ENCODE data around the gene SRSF4. TPM values are rescaled to one million over a fixed set of nuclear protein-coding genes. Genes with fewer than 3 reads are reported as not detected.

SRSF4 gene
- total and polyA plus RNA-seq, 2 experiments from 2014 or later = 45.0 to 60.8 TPM

- Histone ChIP-seq H4K20me1 (ENCODE audit: insufficient read depth) (peaks cover 15% of the 10 kb centered on the region), H3F3A (ENCODE audit: insufficient read depth) (peaks cover 43% of the 10 kb centered on the region), H3K9me3 (ENCODE audit: low read depth) (no peaks in the 10 kb centered on the region), H3K4me3 (no peak overlapping the region), H3K36me3 (ENCODE audit: low read depth) (0 out of 2 replicates have a peak, but pooled peaks cover 7% of the 10 kb centered on the region), H3K79me2 (ENCODE audit: insufficient read depth) (peaks cover 34% of the 10 kb centered on the region), H3K27ac (no peak overlapping the region), H3K27me3 (replicated peaks; ENCODE audit: insufficient read depth) (no peaks in the 10 kb centered on the region), H3K9ac (no peak overlapping the region), H3K4me2 (ENCODE audit: unreplicated experiment) (no peak overlapping the region), H3K4me1 (ENCODE audit: insufficient read depth) (peaks cover 29% of the 10 kb centered on the region), H3K9me2 (ENCODE audit: insufficient read depth) (no peaks in the 10 kb centered on the region), H2AFZ (peak overlapping the region; percentile 96; the same call in 1 of the 2 replicates)
- in situ Hi-C loops (cut with MboI) = no loop called here
- no peak for TF ChIP-seq EZH2 (IDR thresholded peaks at IDR 0.05; ENCODE audit: insufficient read depth, poor library complexity, severe bottlenecking)
- TF ChIP-seq EZH2phosphoT487 (IDR thresholded peaks at IDR 0.05; ENCODE audit: insufficient read depth, low read depth) = no peak
- WGBS, 2 experiments (ENCODE audit: low coverage in 1 of 2, low lambda C conversion rate in 2 of 2, missing lambda C conversion rate in 2 of 2) = 100% methylated on average over 1 of the region's 1 CpG
- no peak for DNase-seq
Measured at GRCh38 chr1:29183287-29183686, 1.6 kb upstream of the SRSF4 start.

GRCh38 chr1:29180497-29181412 lies 945 bp downstream of the SRSF4 start:
- TF ChIP-seq EZH2phosphoT487 (IDR thresholded peaks at IDR 0.05; ENCODE audit: insufficient read depth, low read depth) = no peak
- TF ChIP-seq EZH2 (IDR thresholded peaks at IDR 0.05; ENCODE audit: insufficient read depth, poor library complexity, severe bottlenecking) = no peak
- WGBS, 2 experiments (ENCODE audit: low coverage in 1 of 2, low lambda C conversion rate in 2 of 2, missing lambda C conversion rate in 2 of 2) = 1% methylated on average over 30 to 32 of the region's 32 CpGs
- Histone ChIP-seq H3K4me1 (ENCODE audit: insufficient read depth) (peaks cover 54% of the 10 kb centered on the region), H3K27me3 (replicated peaks; ENCODE audit: insufficient read depth) (no peaks in the 10 kb centered on the region), H3K4me2 (ENCODE audit: unreplicated experiment) (peak overlapping the region; percentile 93), H2AFZ (peak overlapping the region; percentile 67; the same call in 1 of the 2 replicates), H3F3A (ENCODE audit: insufficient read depth) (peaks cover 67% of the 10 kb centered on the region), H3K79me2 (ENCODE audit: insufficient read depth) (peaks cover 57% of the 10 kb centered on the region), H3K9me3 (ENCODE audit: low read depth) (no peaks in the 10 kb centered on the region), H3K27ac (peak overlapping the region; percentile 98), H3K4me3 (peak overlapping the region; percentile 98), H4K20me1 (ENCODE audit: insufficient read depth) (peaks cover 28% of the 10 kb centered on the region), H3K36me3 (ENCODE audit: low read depth) (0 out of 2 replicates have a peak, but pooled peaks cover 7% of the 10 kb centered on the region), H3K9ac (peak overlapping the region; percentile 99), H3K9me2 (ENCODE audit: insufficient read depth) (no peaks in the 10 kb centered on the region)
- in situ Hi-C loops (cut with MboI) = no loop called here
- DNase-seq = no peak

- no peak for TF ChIP-seq EZH2phosphoT487 (IDR thresholded peaks at IDR 0.05; ENCODE audit: insufficient read depth, low read depth)
- Histone ChIP-seq H3K4me1 (ENCODE audit: insufficient read depth) (peaks cover 56% of the 10 kb centered on the region), H3F3A (ENCODE audit: insufficient read depth) (peaks cover 73% of the 10 kb centered on the region), H3K79me2 (ENCODE audit: insufficient read depth) (peaks cover 67% of the 10 kb centered on the region), H3K4me3 (peak overlapping the region; percentile 98), H3K36me3 (ENCODE audit: low read depth) (0 out of 2 replicates have a peak, but pooled peaks cover 7% of the 10 kb centered on the region), H3K27me3 (replicated peaks; ENCODE audit: insufficient read depth) (no peaks in the 10 kb centered on the region), H3K9me2 (ENCODE audit: insufficient read depth) (no peaks in the 10 kb centered on the region), H3K27ac (peak overlapping the region; percentile 98), H3K4me2 (ENCODE audit: unreplicated experiment) (peak overlapping the region; percentile 93), H2AFZ (no peak overlapping the region), H3K9me3 (ENCODE audit: low read depth) (no peaks in the 10 kb centered on the region), H4K20me1 (ENCODE audit: insufficient read depth) (peaks cover 29% of the 10 kb centered on the region), H3K9ac (peak overlapping the region; percentile 99)
- DNase-seq = peak; percentile 43
- 19 to 21% methylated on average over 4 of the region's 4 CpGs for WGBS, 2 experiments (ENCODE audit: low coverage in 1 of 2, low lambda C conversion rate in 2 of 2, missing lambda C conversion rate in 2 of 2)
- in situ Hi-C loops (cut with MboI) = no loop called here
Measured at GRCh38 chr1:29179641-29180184, 2.0 kb downstream of the SRSF4 start.

GRCh38 chr1:29177022-29177705 lies 4.5 kb downstream of the SRSF4 start:
- peaks cover 67% of the 10 kb centered on the region for H3F3A ChIP-seq (ENCODE audit: insufficient read depth)
- H3K9me3 ChIP-seq (ENCODE audit: low read depth) = no peaks in the 10 kb centered on the region
- H3K9ac ChIP-seq = peak overlapping the region; percentile 23
- 72 to 78% methylated on average over 12 of the region's 12 CpGs for WGBS, 2 experiments (ENCODE audit: low coverage in 1 of 2, low lambda C conversion rate in 2 of 2, missing lambda C conversion rate in 2 of 2)
- no peaks in the 10 kb centered on the region for H3K27me3 ChIP-seq (replicated peaks; ENCODE audit: insufficient read depth)
- peak overlapping the region; percentile 23 for H3K4me2 ChIP-seq (ENCODE audit: unreplicated experiment)
- H3K27ac ChIP-seq = peak overlapping the region; percentile 67
- H3K36me3 ChIP-seq (ENCODE audit: low read depth) = 0 out of 2 replicates have a peak, but pooled peaks cover 7% of the 10 kb centered on the region
- in situ Hi-C loops (cut with MboI) = no loop called here
- peaks cover 93% of the 10 kb centered on the region for H3K79me2 ChIP-seq (ENCODE audit: insufficient read depth)
- no peaks in the 10 kb centered on the region for H3K9me2 ChIP-seq (ENCODE audit: insufficient read depth)
- peaks cover 34% of the 10 kb centered on the region for H4K20me1 ChIP-seq (ENCODE audit: insufficient read depth)
- TF ChIP-seq EZH2 (IDR thresholded peaks at IDR 0.05; ENCODE audit: insufficient read depth, poor library complexity, severe bottlenecking) = no peak
- TF ChIP-seq EZH2phosphoT487 (IDR thresholded peaks at IDR 0.05; ENCODE audit: insufficient read depth, low read depth) = no peak
- no peak overlapping the region for H2AFZ ChIP-seq
- peaks cover 49% of the 10 kb centered on the region for H3K4me1 ChIP-seq (ENCODE audit: insufficient read depth)
- H3K4me3 ChIP-seq = 0 out of 2 replicates have a peak overlapping the region, but pooled peaks have one; percentile 4
- peak; percentile 35 for DNase-seq

Data from GM23248 (cell line).